Measurements from ENCODE around the gene DCANP1. TPM values are rescaled to one million over a fixed set of nuclear protein-coding genes. Genes with fewer than 3 reads are reported as not detected.

DCANP1 gene
- total and polyA plus RNA-seq, 2 experiments from 2014 or later = not detected

- Histone ChIP-seq H4K20me1 (ENCODE audit: insufficient read depth, poor library complexity, severe bottlenecking) (no peaks in the 10 kb centered on the region), H3K27me3 (no peaks in the 10 kb centered on the region), H2AFZ (no peak overlapping the region), H3K4me2 (no peak overlapping the region), H3K4me1 (ENCODE audit: insufficient read depth) (peaks cover 26% of the 10 kb centered on the region), H3K9me3 (ENCODE audit: low read depth) (no peaks in the 10 kb centered on the region), H3K36me3 (replicated peaks; ENCODE audit: insufficient read depth, low read depth) (no peaks in the 10 kb centered on the region), H3K27ac (peak overlapping the region; percentile 10), H3K9me2 (replicated peaks; ENCODE audit: insufficient read depth) (no peaks in the 10 kb centered on the region), H3K4me3 (no peak overlapping the region), H3K79me2 (no peaks in the 10 kb centered on the region)
- no peak for TF ChIP-seq CTCF (IDR thresholded peaks at IDR 0.05; ENCODE audit: poor library complexity)
- TF ChIP-seq EZH2 (IDR thresholded peaks at IDR 0.05; ENCODE audit: borderline replicate concordance) = no peak
- TF ChIP-seq EZH2phosphoT487 (IDR thresholded peaks at IDR 0.05; ENCODE audit: low read depth, severe bottlenecking, unreplicated experiment) = no peak
- 33% methylated on average over 6 of the region's 6 CpGs for WGBS (ENCODE audit: low lambda C conversion rate, missing lambda C conversion rate)
- no peak for DNase-seq (ENCODE audit: low spot score)
These were observed 3.8 kb downstream of the DCANP1 start for GRCh38 chr5:135443161-135443960.

DNA sequence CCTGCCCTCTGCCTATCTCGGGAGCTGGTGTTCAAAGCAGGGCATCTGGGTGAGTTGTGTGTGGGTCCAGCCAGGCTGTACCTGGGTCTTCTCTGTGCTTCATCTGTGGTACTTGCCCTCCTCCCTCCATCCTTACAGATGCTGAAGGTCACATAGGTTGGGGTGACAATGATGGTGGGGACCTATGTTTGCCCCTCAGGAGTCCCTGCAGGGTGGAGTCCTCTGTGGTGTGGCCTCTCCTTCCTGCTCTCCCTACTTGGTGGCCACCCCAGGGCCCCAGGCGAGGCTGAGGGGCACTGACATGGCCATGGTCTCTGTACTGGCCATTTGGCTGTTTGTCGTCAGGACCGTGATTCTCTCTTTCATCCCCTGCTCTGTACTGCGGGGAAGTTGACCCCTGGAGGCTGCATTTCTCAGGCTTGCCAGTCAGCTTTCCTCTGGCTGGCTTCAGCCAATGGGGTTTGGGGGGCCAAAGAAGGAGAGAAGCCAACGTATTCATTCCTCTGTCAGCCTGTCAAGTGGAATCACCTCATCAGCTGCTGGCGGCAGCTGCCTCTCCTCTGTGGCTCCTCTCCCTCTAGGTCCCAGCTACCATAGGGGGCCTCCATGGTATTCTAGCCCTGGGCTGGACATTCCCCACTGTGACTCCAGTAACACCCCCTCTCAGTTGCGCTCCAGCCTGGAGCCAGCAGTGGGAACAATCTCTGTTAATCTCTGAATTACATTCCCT lies 4.6 kb downstream of the DCANP1 start:
- WGBS (ENCODE audit: low lambda C conversion rate, missing lambda C conversion rate) = 77% methylated on average over 8 of the region's 8 CpGs
- no peak overlapping the region for H2AFZ ChIP-seq
- H3K4me3 ChIP-seq = no peak overlapping the region
- H3K4me1 ChIP-seq (ENCODE audit: insufficient read depth) = peaks cover 32% of the 10 kb centered on the region
- H4K20me1 ChIP-seq (ENCODE audit: insufficient read depth, poor library complexity, severe bottlenecking) = no peaks in the 10 kb centered on the region
- H3K36me3 ChIP-seq (replicated peaks; ENCODE audit: insufficient read depth, low read depth) = no peaks in the 10 kb centered on the region
- H3K4me2 ChIP-seq = no peak overlapping the region
- H3K27me3 ChIP-seq = no peaks in the 10 kb centered on the region
- TF ChIP-seq EZH2 (IDR thresholded peaks at IDR 0.05; ENCODE audit: borderline replicate concordance) = no peak
- no peak for TF ChIP-seq CTCF (IDR thresholded peaks at IDR 0.05; ENCODE audit: poor library complexity)
- DNase-seq (ENCODE audit: low spot score) = no peak
- no peaks in the 10 kb centered on the region for H3K9me2 ChIP-seq (replicated peaks; ENCODE audit: insufficient read depth)
- H3K9me3 ChIP-seq (ENCODE audit: low read depth) = no peaks in the 10 kb centered on the region
- no peaks in the 10 kb centered on the region for H3K79me2 ChIP-seq
- H3K27ac ChIP-seq = no peak overlapping the region

- Histone ChIP-seq H3K27ac (peak overlapping the region; percentile 45), H4K20me1 (ENCODE audit: insufficient read depth, poor library complexity, severe bottlenecking) (no peaks in the 10 kb centered on the region), H3K4me1 (ENCODE audit: insufficient read depth) (peaks cover 39% of the 10 kb centered on the region), H2AFZ (no peak overlapping the region), H3K9me2 (replicated peaks; ENCODE audit: insufficient read depth) (no peaks in the 10 kb centered on the region), H3K36me3 (replicated peaks; ENCODE audit: insufficient read depth, low read depth) (no peaks in the 10 kb centered on the region), H3K9me3 (ENCODE audit: low read depth) (no peaks in the 10 kb centered on the region), H3K4me3 (no peak overlapping the region), H3K4me2 (no peak overlapping the region), H3K27me3 (no peaks in the 10 kb centered on the region), H3K79me2 (no peaks in the 10 kb centered on the region)
- 97% methylated on average over 4 of the region's 4 CpGs for WGBS (ENCODE audit: low lambda C conversion rate, missing lambda C conversion rate)
- TF ChIP-seq EZH2phosphoT487 (IDR thresholded peaks at IDR 0.05; ENCODE audit: low read depth, severe bottlenecking, unreplicated experiment) = no peak
- no peak for TF ChIP-seq CTCF (IDR thresholded peaks at IDR 0.05; ENCODE audit: poor library complexity)
- no peak for TF ChIP-seq EZH2 (IDR thresholded peaks at IDR 0.05; ENCODE audit: borderline replicate concordance)
- no peak for DNase-seq (ENCODE audit: low spot score)
These were observed 5.2 kb downstream of the DCANP1 start for GRCh38 chr5:135441919-135442318.
